T-helper 1 cell (primary cell): ENCODE data around the gene ACTN2.

ENCODE experiments used
- DNase-seq, 5 donors: peaks; one replicate each; pipeline ENCODE4 v3.0.0-alpha.2; 2012 to 2020

The ACTN2 gene

GRCh38 chr1:236692128-236692527 lies 5.8 kb downstream of the ACTN2 start:
- no peak for DNase-seq

- no peak for DNase-seq
Observed at GRCh38 chr1:236692742-236693141, 6.4 kb downstream of the ACTN2 start.

GRCh38 chr1:236699366-236699765 lies 13.1 kb downstream of the ACTN2 start:
- DNase-seq, result no peak

- DNase-seq, result no peak
Observed at GRCh38 chr1:236700903-236701302, 14.6 kb downstream of the ACTN2 start.

- DNase-seq, result no peak
Observed at GRCh38 chr1:236701782-236702181, 15.5 kb downstream of the ACTN2 start.

GRCh38 chr1:236702791-236703394 lies 16.6 kb downstream of the ACTN2 start:
- DNase-seq, result no peak

GRCh38 chr1:236705771-236706170 lies 19.5 kb downstream of the ACTN2 start:
- DNase-seq, result no peak

GRCh38 chr1:236706183-236706582 lies 19.9 kb downstream of the ACTN2 start:
- DNase-seq, result no peak

GRCh38 chr1:236710328-236710892 lies 24.1 kb downstream of the ACTN2 start:
- DNase-seq, result no peak

- no peak for DNase-seq
Observed at GRCh38 chr1:236716160-236716559, 29.9 kb downstream of the ACTN2 start.

- no peak for DNase-seq
Observed at GRCh38 chr1:236717811-236718210, 31.5 kb downstream of the ACTN2 start.

GRCh38 chr1:236718328-236718727 lies 32.0 kb downstream of the ACTN2 start:
- no peak for DNase-seq

- DNase-seq, result no peak
Observed at GRCh38 chr1:236720206-236720605, 33.9 kb downstream of the ACTN2 start.

- DNase-seq, result no peak
Observed at GRCh38 chr1:236720611-236721010, 34.3 kb downstream of the ACTN2 start.

GRCh38 chr1:236724049-236724448 lies 37.8 kb downstream of the ACTN2 start:
- DNase-seq, result no peak

- no peak for DNase-seq
Observed at GRCh38 chr1:236724506-236724905, 38.2 kb downstream of the ACTN2 start.

GRCh38 chr1:236725668-236726067 lies 39.4 kb downstream of the ACTN2 start:
- DNase-seq, result no peak

GRCh38 chr1:236727521-236727920 lies 41.2 kb downstream of the ACTN2 start:
- DNase-seq, result no peak

GRCh38 chr1:236728752-236729151 lies 42.5 kb downstream of the ACTN2 start:
- no peak for DNase-seq

GRCh38 chr1:236733653-236734052 lies 47.4 kb downstream of the ACTN2 start:
- DNase-seq, result no peak

- DNase-seq, result no peak
Observed at GRCh38 chr1:236734141-236734765, 48.0 kb downstream of the ACTN2 start.

GRCh38 chr1:236736761-236737160 lies 50.5 kb downstream of the ACTN2 start:
- DNase-seq, result no peak

GRCh38 chr1:236741753-236742152 lies 55.5 kb downstream of the ACTN2 start:
- DNase-seq, result no peak

GRCh38 chr1:236742421-236743160 lies 56.3 kb downstream of the ACTN2 start:
- DNase-seq, result no peak
